Fibroblast of the aortic adventitia (primary cell): ENCODE measurements around the gene TNKS1BP1. TPM values are rescaled to one million over a fixed set of nuclear protein-coding genes. Genes with fewer than 3 reads are reported as not detected.

Source experiments
- DNase-seq: peaks from one replicate; pipeline ENCODE4 v3.0.0-alpha.2; 2010; ENCODE audit warnings: low read depth
- H3K4me3 ChIP-seq: 2 replicates; pipeline ENCODE4 v1.5.1; 2011; ENCODE audit warnings: low read depth, mild to moderate bottlenecking, control low read depth, low read length, moderate library complexity
- CTCF ChIP-seq: IDR thresholded peaks from 2 replicates; pipeline ENCODE4 v1.5.1; 2011; ENCODE audit warnings: mild to moderate bottlenecking, low read length, control low read depth, inconsistent platforms; ENCODE audit not compliant: insufficient read depth
- total RNA-seq: library from RNA; depleted of rRNA; stranded (reverse); fragments of >200 nt; gene quantifications from 2 replicates; pipeline ENCODE4 v1.2.3, GENCODE V29; 2012; ENCODE audit warnings: low replicate concordance

Gene TNKS1BP1, protein sequence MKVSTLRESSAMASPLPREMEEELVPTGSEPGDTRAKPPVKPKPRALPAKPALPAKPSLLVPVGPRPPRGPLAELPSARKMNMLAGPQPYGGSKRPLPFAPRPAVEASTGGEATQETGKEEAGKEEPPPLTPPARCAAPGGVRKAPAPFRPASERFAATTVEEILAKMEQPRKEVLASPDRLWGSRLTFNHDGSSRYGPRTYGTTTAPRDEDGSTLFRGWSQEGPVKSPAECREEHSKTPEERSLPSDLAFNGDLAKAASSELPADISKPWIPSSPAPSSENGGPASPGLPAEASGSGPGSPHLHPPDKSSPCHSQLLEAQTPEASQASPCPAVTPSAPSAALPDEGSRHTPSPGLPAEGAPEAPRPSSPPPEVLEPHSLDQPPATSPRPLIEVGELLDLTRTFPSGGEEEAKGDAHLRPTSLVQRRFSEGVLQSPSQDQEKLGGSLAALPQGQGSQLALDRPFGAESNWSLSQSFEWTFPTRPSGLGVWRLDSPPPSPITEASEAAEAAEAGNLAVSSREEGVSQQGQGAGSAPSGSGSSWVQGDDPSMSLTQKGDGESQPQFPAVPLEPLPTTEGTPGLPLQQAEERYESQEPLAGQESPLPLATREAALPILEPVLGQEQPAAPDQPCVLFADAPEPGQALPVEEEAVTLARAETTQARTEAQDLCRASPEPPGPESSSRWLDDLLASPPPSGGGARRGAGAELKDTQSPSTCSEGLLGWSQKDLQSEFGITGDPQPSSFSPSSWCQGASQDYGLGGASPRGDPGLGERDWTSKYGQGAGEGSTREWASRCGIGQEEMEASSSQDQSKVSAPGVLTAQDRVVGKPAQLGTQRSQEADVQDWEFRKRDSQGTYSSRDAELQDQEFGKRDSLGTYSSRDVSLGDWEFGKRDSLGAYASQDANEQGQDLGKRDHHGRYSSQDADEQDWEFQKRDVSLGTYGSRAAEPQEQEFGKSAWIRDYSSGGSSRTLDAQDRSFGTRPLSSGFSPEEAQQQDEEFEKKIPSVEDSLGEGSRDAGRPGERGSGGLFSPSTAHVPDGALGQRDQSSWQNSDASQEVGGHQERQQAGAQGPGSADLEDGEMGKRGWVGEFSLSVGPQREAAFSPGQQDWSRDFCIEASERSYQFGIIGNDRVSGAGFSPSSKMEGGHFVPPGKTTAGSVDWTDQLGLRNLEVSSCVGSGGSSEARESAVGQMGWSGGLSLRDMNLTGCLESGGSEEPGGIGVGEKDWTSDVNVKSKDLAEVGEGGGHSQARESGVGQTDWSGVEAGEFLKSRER (N-terminal part only)
- 70.0 and 108 TPM in 2 replicates for total RNA-seq

DNA sequence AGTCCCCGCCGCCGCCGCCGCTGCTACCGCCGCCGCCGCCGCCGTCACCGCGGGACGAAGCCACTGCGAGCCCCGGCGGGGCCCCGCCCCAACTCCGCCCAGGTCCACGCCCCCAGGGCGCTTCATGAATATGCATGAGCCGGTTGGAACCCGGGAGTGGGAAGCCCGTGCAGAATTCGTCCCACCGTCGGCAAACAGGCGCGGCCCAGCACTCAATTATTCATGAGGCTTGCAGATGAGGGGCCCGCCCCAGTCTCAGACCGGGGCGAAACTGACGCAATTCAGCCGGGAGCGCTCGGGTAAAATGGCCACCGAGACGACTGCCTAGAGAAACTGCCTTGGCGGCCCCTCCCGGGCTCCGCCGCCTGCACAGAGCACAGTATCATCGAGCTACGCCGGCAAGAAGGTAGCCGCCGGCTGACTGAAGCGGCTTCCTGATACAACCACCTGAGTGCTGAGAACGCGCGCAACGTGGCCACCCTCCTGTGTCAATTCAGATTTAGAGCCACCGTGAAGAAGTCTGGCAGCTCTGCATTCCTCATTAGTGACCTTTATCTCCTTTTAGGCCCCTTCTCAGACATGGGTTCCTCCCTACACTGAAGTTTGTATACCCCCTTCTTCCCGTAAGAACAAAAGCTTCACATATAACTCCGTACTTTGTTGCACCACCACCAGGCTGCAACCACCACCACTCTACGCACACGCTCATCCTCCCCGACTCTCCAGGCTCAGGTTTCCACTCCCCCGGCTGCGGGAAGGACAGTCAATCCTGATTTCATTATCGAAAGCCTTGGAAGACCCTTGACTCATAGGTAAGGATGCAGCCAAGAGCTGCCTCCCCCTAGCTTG is at the start of gene TNKS1BP1:
Gene TNKS1BP1 (minus strand): TSS at position 67 of the 849 bp plus-strand sequence. CDS start 3,067 bp downstream, outside the sequence.
- TF ChIP-seq CTCF: peak; percentile 8
- peak; percentile 97 for DNase-seq
- peak within 1 kb of the TSS; percentile 91 for H3K4me3 ChIP-seq

DNA sequence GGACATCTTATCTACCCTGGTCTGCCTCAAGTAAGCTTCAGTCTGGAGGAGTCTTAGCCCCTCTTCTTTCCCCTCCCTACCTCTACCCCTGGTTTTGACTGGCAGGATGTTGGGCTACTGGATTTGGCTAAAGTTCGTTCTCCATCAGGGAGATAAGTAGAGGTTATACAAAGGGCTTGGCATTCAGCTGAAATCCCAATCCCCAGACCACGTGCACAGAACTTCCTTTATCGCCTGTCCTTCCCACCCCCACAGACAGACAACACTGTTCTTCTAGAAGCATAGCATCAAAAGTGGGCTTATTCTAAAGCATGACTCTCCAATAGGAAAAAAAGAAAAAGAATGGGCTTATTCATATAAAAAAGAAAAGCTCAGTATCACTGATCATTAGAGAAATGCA is 48.4 kb upstream of the TNKS1BP1 start:
- no peak overlapping the region for H3K4me3 ChIP-seq
- DNase-seq: peak; percentile 10
- no peak for TF ChIP-seq CTCF

- DNase-seq: no peak
- H3K4me3 ChIP-seq: no peak overlapping the region
- TF ChIP-seq CTCF: no peak
These were observed 46.2 kb upstream of the TNKS1BP1 start for GRCh38 chr11:57370941-57371340.

DNA sequence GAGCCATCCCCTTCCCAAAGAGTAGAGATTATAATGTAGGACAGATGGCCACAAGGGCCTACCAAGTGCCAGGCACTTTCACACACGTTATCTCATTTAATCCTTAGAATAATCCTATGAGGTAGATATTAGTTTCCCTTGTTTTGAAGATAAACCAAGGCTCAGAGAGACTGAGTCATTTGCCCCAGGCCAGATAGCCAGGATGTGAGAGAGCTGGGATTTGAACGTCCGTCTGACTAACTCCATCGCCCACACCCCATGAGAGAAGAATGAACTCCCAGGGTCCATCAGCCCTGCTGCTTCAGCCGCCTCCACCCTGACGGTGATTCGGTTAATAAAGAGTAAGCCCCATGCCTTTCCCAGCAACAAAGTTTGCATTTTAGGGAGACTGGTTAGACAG is 45.5 kb upstream of the TNKS1BP1 start:
- DNase-seq: peak; percentile 61
- no peak overlapping the region for H3K4me3 ChIP-seq
- TF ChIP-seq CTCF: no peak

GRCh38 chr11:57368845-57369232 is 44.1 kb upstream of the TNKS1BP1 start:
- TF ChIP-seq CTCF: no peak
- no peak overlapping the region for H3K4me3 ChIP-seq
- DNase-seq: no peak
